Thymus (tissue), 11 donors: ENCODE results near the gene CTNND2. TPM values are rescaled to one million over a fixed set of nuclear protein-coding genes. Genes with fewer than 3 reads are reported as not detected.
"Not testable (repeated sequence)": the region's sequence is repeated elsewhere in the genome, so short reads cannot be mapped to it uniquely, and the experiment has no call there.

ENCODE experiments used
- DNase-seq, 9 donors: peaks; one replicate each; pipeline ENCODE4 v3.0.0-alpha.2; 2013; ENCODE audit warnings: low spot score in 9 of 9, low read depth in 6 of 9, missing footprints in 1 of 9
- H3K27ac ChIP-seq, 2 donors: one replicate each; pipeline ENCODE4 v1.5.1; 2013; ENCODE audit warnings: control low read depth in 1 of 2, low read depth in 1 of 2, low read length in 1 of 2, mild to moderate bottlenecking in 1 of 2, moderate library complexity in 1 of 2
- H3K27me3 ChIP-seq, 2 donors: one replicate each; pipeline ENCODE4 v1.5.1; 2013; ENCODE audit warnings: low read length in 1 of 2; ENCODE audit not compliant: control insufficient read depth in 2 of 2, insufficient read depth in 1 of 2
- H3K36me3 ChIP-seq, 2 donors: one replicate each; pipeline ENCODE4 v1.5.1; 2013; ENCODE audit warnings: low read length in 1 of 2, mild to moderate bottlenecking in 1 of 2, moderate library complexity in 1 of 2; ENCODE audit not compliant: control insufficient read depth in 2 of 2, insufficient read depth in 2 of 2
- H3K4me1 ChIP-seq, 2 donors: one replicate each; pipeline ENCODE4 v1.5.1; 2013; ENCODE audit warnings: low read length in 2 of 2; ENCODE audit not compliant: control insufficient read depth in 2 of 2, insufficient read depth in 2 of 2
- H3K4me3 ChIP-seq, 2 donors: one replicate each; pipeline ENCODE4 v1.5.1; 2013; ENCODE audit warnings: low read length in 2 of 2, control low read depth in 1 of 2, mild to moderate bottlenecking in 1 of 2
- H3K9me3 ChIP-seq, 2 donors: one replicate each; pipeline ENCODE4 v1.5.1; 2013; ENCODE audit warnings: low read length in 1 of 2, mild to moderate bottlenecking in 1 of 2; ENCODE audit not compliant: control insufficient read depth in 2 of 2, insufficient read depth in 1 of 2
- WGBS: extraction: QIAGEN DNeasy Blood & Tissue Kit; methylation state at CpG from one replicate; pipeline ENCODE4 v1.1.7; 2013; 5-methylcytosine and 5-hydroxymethylcytosine counted together
- polyA plus RNA-seq: library from polyadenylated mRNA; stranded (reverse); fragments of 200-250 nt; gene quantifications from one replicate; pipeline ENCODE4 v1.2.3, GENCODE V29; 2013
- total RNA-seq: library from RNA; stranded (reverse); fragments of 120-200 nt; gene quantifications from one replicate; pipeline ENCODE4 v1.2.4, GENCODE V29; 2013
- donor health status: healthy.

The CTNND2 gene
- total and polyA plus RNA-seq, 2 donors = 0.41 to 0.42 TPM

GRCh38 chr5:11329679-11330078 lies 574.6 kb downstream of the CTNND2 start:
- no peak for DNase-seq
- H3K9me3 ChIP-seq = no peaks in the 10 kb centered on the region
- WGBS = 89% methylated on average over 5 of the region's 5 CpGs

GRCh38 chr5:11324521-11325289 lies 579.5 kb downstream of the CTNND2 start:
- H3K4me3 ChIP-seq = no peak overlapping the region
- H3K27ac ChIP-seq = no peak overlapping the region
- H3K36me3 ChIP-seq = no peaks in the 10 kb centered on the region
- H3K9me3 ChIP-seq = no peaks in the 10 kb centered on the region
- H3K4me1 ChIP-seq = no peaks in the 10 kb centered on the region
- no peaks in the 10 kb centered on the region for H3K27me3 ChIP-seq
- WGBS = 93% methylated on average over 5 of the region's 5 CpGs
- no peak for DNase-seq

More at GRCh38 chr5:11329679-11330078, 574.6 kb downstream of the CTNND2 start:
- Histone ChIP-seq H3K27me3 (no peaks in the 10 kb centered on the region), H3K4me1 (no peaks in the 10 kb centered on the region), H3K36me3 (no peaks in the 10 kb centered on the region), H3K4me3 (no peak overlapping the region), H3K27ac (no peak overlapping the region)

GRCh38 chr5:11323761-11324160 lies 580.5 kb downstream of the CTNND2 start:
- Histone ChIP-seq H3K4me3 (no peak overlapping the region), H3K27ac (no peak overlapping the region), H3K4me1 (no peaks in the 10 kb centered on the region), H3K9me3 (no peaks in the 10 kb centered on the region), H3K36me3 (no peaks in the 10 kb centered on the region), H3K27me3 (no peaks in the 10 kb centered on the region)
- no peak for DNase-seq
- 86% methylated on average over 4 of the region's 4 CpGs for WGBS

GRCh38 chr5:11322133-11322532 lies 582.1 kb downstream of the CTNND2 start:
- H3K27me3 ChIP-seq = no peaks in the 10 kb centered on the region
- WGBS = 93% methylated on average over 2 of the region's 2 CpGs
- no peaks in the 10 kb centered on the region for H3K36me3 ChIP-seq

GRCh38 chr5:11319836-11320580 lies 584.2 kb downstream of the CTNND2 start:
- no peaks in the 10 kb centered on the region for H3K4me1 ChIP-seq
- no peak overlapping the region for H3K27ac ChIP-seq
- 93% methylated on average over 7 of the region's 7 CpGs for WGBS
- no peaks in the 10 kb centered on the region for H3K36me3 ChIP-seq
- H3K4me3 ChIP-seq = no peak overlapping the region
- no peak for DNase-seq
- no peaks in the 10 kb centered on the region for H3K27me3 ChIP-seq
- H3K9me3 ChIP-seq = no peaks in the 10 kb centered on the region

More at GRCh38 chr5:11322133-11322532, 582.1 kb downstream of the CTNND2 start:
- no peak overlapping the region for H3K4me3 ChIP-seq
- H3K27ac ChIP-seq = no peak overlapping the region
- no peaks in the 10 kb centered on the region for H3K4me1 ChIP-seq
- DNase-seq = no peak
- H3K9me3 ChIP-seq = no peaks in the 10 kb centered on the region

- WGBS = 61% methylated on average over 7 of the region's 7 CpGs
- not testable (repeated sequence) for DNase-seq, H3K4me1 ChIP-seq, H3K9me3 ChIP-seq, H3K27me3 ChIP-seq, H3K4me3 ChIP-seq, H3K27ac ChIP-seq, H3K36me3 ChIP-seq
Measured at GRCh38 chr5:11313694-11314093, 590.6 kb downstream of the CTNND2 start.

- H3K27me3 ChIP-seq = no peaks in the 10 kb centered on the region
- H3K4me3 ChIP-seq = no peak overlapping the region
- WGBS = 96% methylated on average over 3 of the region's 3 CpGs
- H3K9me3 ChIP-seq = no peaks in the 10 kb centered on the region
- H3K36me3 ChIP-seq = no peaks in the 10 kb centered on the region
- no peak for DNase-seq
- no peaks in the 10 kb centered on the region for H3K4me1 ChIP-seq
- no peak overlapping the region for H3K27ac ChIP-seq
Measured at GRCh38 chr5:11311731-11312130, 592.5 kb downstream of the CTNND2 start.

- Histone ChIP-seq H3K36me3 (no peaks in the 10 kb centered on the region), H3K4me3 (no peak overlapping the region), H3K9me3 (no peaks in the 10 kb centered on the region), H3K27ac (no peak overlapping the region), H3K4me1 (no peaks in the 10 kb centered on the region), H3K27me3 (no peaks in the 10 kb centered on the region)
- DNase-seq = no peak
- WGBS = 93% methylated on average over 1 of the region's 1 CpG
Measured at GRCh38 chr5:11311272-11311671, 593.0 kb downstream of the CTNND2 start.

GRCh38 chr5:11310158-11310557 lies 594.1 kb downstream of the CTNND2 start:
- H3K4me3 ChIP-seq = no peak overlapping the region
- no peaks in the 10 kb centered on the region for H3K4me1 ChIP-seq
- H3K36me3 ChIP-seq = no peaks in the 10 kb centered on the region
- no peak overlapping the region for H3K27ac ChIP-seq
- no peak for DNase-seq
- H3K27me3 ChIP-seq = no peaks in the 10 kb centered on the region
- no peaks in the 10 kb centered on the region for H3K9me3 ChIP-seq
- 96% methylated on average over 2 of the region's 2 CpGs for WGBS
